Hepatocyte (in vitro differentiated cells): Measurements from ENCODE around the gene SCARF2. TPM values are rescaled to one million over a fixed set of nuclear protein-coding genes. Genes with fewer than 3 reads are reported as not detected.

Experiments
- DNase-seq: peaks from one replicate; pipeline ENCODE4 v3.0.0-alpha.2; 2016; ENCODE audit warnings: low spot score
- H2AFZ ChIP-seq: fragments of 200-600 bp; sonication (generic); 2 replicates; pipeline ENCODE4 v1.6.0; 2016; ENCODE audit warnings: antibody characterized with exemption, mild to moderate bottlenecking
- H3K27ac ChIP-seq: fragments of 200-600 bp; sonication (generic); 2 replicates; pipeline ENCODE4 v1.5.1; 2016; ENCODE audit warnings: mild to moderate bottlenecking
- H3K27me3 ChIP-seq: fragments of 200-600 bp; sonication (generic); 2 replicates; pipeline ENCODE4 v1.6.1; 2016
- H3K36me3 ChIP-seq: fragments of 200-600 bp; sonication (generic); replicated peaks from 2 replicates; pipeline ENCODE4 v1.5.1; 2016; ENCODE audit warnings: low read depth; ENCODE audit not compliant: insufficient read depth
- H3K4me1 ChIP-seq: fragments of 200-600 bp; sonication (generic); 2 replicates; pipeline ENCODE4 v1.5.1; 2016; ENCODE audit warnings: mild to moderate bottlenecking, moderate library complexity; ENCODE audit not compliant: insufficient read depth
- H3K4me2 ChIP-seq: fragments of 200-600 bp; sonication (generic); 2 replicates; pipeline ENCODE4 v1.6.0; 2016
- H3K4me3 ChIP-seq: fragments of 200-600 bp; sonication (generic); 2 replicates; pipeline ENCODE4 v1.5.1; 2016; ENCODE audit warnings: mild to moderate bottlenecking
- H3K79me2 ChIP-seq: fragments of 200-600 bp; sonication (generic); 2 replicates; pipeline ENCODE4 v1.6.0; 2017; ENCODE audit warnings: mild to moderate bottlenecking
- H3K9me2 ChIP-seq: fragments of 200-600 bp; sonication (generic); replicated peaks from 2 replicates; pipeline ENCODE4 v1.6.0; 2017; ENCODE audit warnings: mild to moderate bottlenecking; ENCODE audit not compliant: insufficient read depth
- H3K9me3 ChIP-seq: fragments of 200-600 bp; sonication (generic); 2 replicates; pipeline ENCODE4 v1.5.1; 2016; ENCODE audit warnings: low read depth, mild to moderate bottlenecking
- H4K20me1 ChIP-seq: fragments of 200-600 bp; sonication (generic); 2 replicates; pipeline ENCODE4 v1.6.0; 2016; ENCODE audit warnings: mild to moderate bottlenecking; ENCODE audit not compliant: insufficient read depth, poor library complexity, severe bottlenecking
- CTCF ChIP-seq: fragments of 200-600 bp; sonication (generic); IDR thresholded peaks from 2 replicates; pipeline ENCODE4 v1.5.1; 2016; ENCODE audit warnings: antibody characterized with exemption, mild to moderate bottlenecking; ENCODE audit not compliant: poor library complexity
- EZH2 ChIP-seq: fragments of 200-600 bp; sonication (generic); IDR thresholded peaks from 2 replicates; pipeline ENCODE4 v1.6.1; 2016; ENCODE audit warnings: antibody characterized with exemption, mild to moderate bottlenecking, borderline replicate concordance
- EZH2phosphoT487 ChIP-seq: fragments of 200-600 bp; sonication (generic); IDR thresholded peaks from one replicate; pipeline ENCODE4 v1.6.1; 2018; ENCODE audit warnings: antibody characterized with exemption, mild to moderate bottlenecking, low read depth, moderate library complexity; ENCODE audit not compliant: unreplicated experiment, severe bottlenecking
- WGBS: methylation state at CpG from one replicate; pipeline ENCODE4 v1.1.6; 2016; ENCODE audit warnings: low lambda C conversion rate; ENCODE audit errors: missing lambda C conversion rate; 5-methylcytosine and 5-hydroxymethylcytosine counted together
- polyA plus RNA-seq: library from polyadenylated mRNA; unstranded; fragments of >200 nt; fragmentation: Nextera tagmentation; extraction: Ambion mirVana; gene quantifications from 2 replicates; pipeline ENCODE4 v1.2.1, GENCODE V29; 2016
- total RNA-seq: library from RNA; depleted of rRNA; stranded (reverse); fragments of >200 nt; gene quantifications from 2 replicates; pipeline ENCODE4 v1.2.3, GENCODE V29; 2014

The SCARF2 gene
- total and polyA plus RNA-seq, 2 experiments from 2014 or later, result 19.3 to 35.2 TPM

- Histone ChIP-seq H3K36me3 (no peaks in the 10 kb centered on the region), H3K27ac (no peak overlapping the region), H3K4me2 (no peak overlapping the region), H4K20me1 (no peaks in the 10 kb centered on the region), H3K27me3 (no peaks in the 10 kb centered on the region), H3K9me3 (no peaks in the 10 kb centered on the region), H2AFZ (no peak overlapping the region), H3K4me1 (no peaks in the 10 kb centered on the region), H3K9me2 (no peaks in the 10 kb centered on the region), H3K4me3 (no peak overlapping the region), H3K79me2 (peaks cover 27% of the 10 kb centered on the region)
- 94% methylated on average over 7 of the region's 9 CpGs for WGBS
- DNase-seq, result no peak
- TF ChIP-seq EZH2phosphoT487 (no peak), CTCF (no peak), EZH2 (no peak)
Observed at GRCh38 chr22:20402960-20403778, 34.5 kb downstream of the SCARF2 start.

GRCh38 chr22:20401376-20402014 lies 36.1 kb downstream of the SCARF2 start:
- Histone ChIP-seq H3K27ac (no peak overlapping the region), H2AFZ (no peak overlapping the region), H3K27me3 (no peaks in the 10 kb centered on the region), H3K9me2 (no peaks in the 10 kb centered on the region), H3K4me1 (peaks cover 6% of the 10 kb centered on the region), H3K4me2 (no peak overlapping the region), H3K4me3 (no peak overlapping the region), H3K9me3 (no peaks in the 10 kb centered on the region), H3K79me2 (peaks cover 42% of the 10 kb centered on the region), H4K20me1 (peaks cover under 1% of the 10 kb centered on the region), H3K36me3 (no peaks in the 10 kb centered on the region)
- DNase-seq, result no peak
- TF ChIP-seq EZH2 (no peak), CTCF (no peak), EZH2phosphoT487 (no peak)
- 98% methylated on average over 10 of the region's 13 CpGs for WGBS

GRCh38 chr22:20400606-20401375 lies 36.8 kb downstream of the SCARF2 start:
- no peak overlapping the region for H3K4me2 ChIP-seq
- peaks cover 6% of the 10 kb centered on the region for H4K20me1 ChIP-seq
- WGBS, result 96% methylated on average over 15 of the region's 15 CpGs
- peaks cover 48% of the 10 kb centered on the region for H3K79me2 ChIP-seq
- H3K27ac ChIP-seq, result no peak overlapping the region
- no peak for DNase-seq
- no peaks in the 10 kb centered on the region for H3K9me2 ChIP-seq
- H2AFZ ChIP-seq, result no peak overlapping the region
- peaks cover 12% of the 10 kb centered on the region for H3K4me1 ChIP-seq
- no peak overlapping the region for H3K4me3 ChIP-seq
- H3K9me3 ChIP-seq, result no peaks in the 10 kb centered on the region
- H3K36me3 ChIP-seq, result no peaks in the 10 kb centered on the region
- no peak for TF ChIP-seq CTCF
- TF ChIP-seq EZH2, result no peak
- no peak for TF ChIP-seq EZH2phosphoT487
- H3K27me3 ChIP-seq, result no peaks in the 10 kb centered on the region
